ENCODE data around the gene POLR1A. TPM values are rescaled to one million over a fixed set of nuclear protein-coding genes. Genes with fewer than 3 reads are reported as not detected.

The POLR1A gene
- total RNA-seq, 1 donor = 43.1 TPM

- no peak for TF ChIP-seq CTCF (IDR thresholded peaks at IDR 0.05; ENCODE audit: insufficient read depth, low read length)
- no peak overlapping the region for H3K4me3 ChIP-seq (ENCODE audit: low read depth, low read length)
- no peak for DNase-seq (ENCODE audit: low read depth)
These were observed 38.8 kb downstream of the POLR1A start for GRCh38 chr2:86066915-86067314.

- no peak for TF ChIP-seq CTCF (IDR thresholded peaks at IDR 0.05; ENCODE audit: insufficient read depth, low read length)
- no peak for DNase-seq (ENCODE audit: low read depth)
These were observed 39.6 kb downstream of the POLR1A start for GRCh38 chr2:86066007-86066578.

GRCh38 chr2:86065512-86065911 is 40.2 kb downstream of the POLR1A start:
- DNase-seq (ENCODE audit: low read depth) = peak; percentile 85
- H3K4me3 ChIP-seq (ENCODE audit: low read depth, low read length) = no peak overlapping the region
- TF ChIP-seq CTCF (IDR thresholded peaks at IDR 0.05; ENCODE audit: insufficient read depth, low read length) = no peak

More at GRCh38 chr2:86066007-86066578, 39.6 kb downstream of the POLR1A start:
- H3K4me3 ChIP-seq (ENCODE audit: low read depth, low read length) = no peak overlapping the region

DNA sequence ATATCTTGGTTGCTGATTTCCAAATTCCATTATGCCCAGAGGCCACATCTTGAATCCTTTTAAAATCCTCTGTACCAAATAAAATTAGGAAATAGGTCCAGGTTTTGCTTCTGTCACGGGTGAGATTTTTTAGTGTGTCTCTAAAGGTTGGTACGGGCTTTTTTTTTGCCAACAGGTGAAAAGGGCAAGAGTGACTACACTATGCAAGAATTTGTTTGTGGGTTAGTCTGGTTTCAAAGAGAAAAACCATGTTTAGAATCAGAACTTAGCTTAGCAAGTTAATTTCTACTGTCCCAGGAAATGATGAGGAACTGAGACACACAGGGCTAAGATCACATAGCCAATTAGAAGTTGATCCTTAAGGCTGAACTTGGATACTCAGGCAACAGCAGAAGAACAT is 41.7 kb downstream of the POLR1A start:
- no peak overlapping the region for H3K4me3 ChIP-seq (ENCODE audit: low read depth, low read length)
- DNase-seq (ENCODE audit: low read depth) = no peak
- TF ChIP-seq CTCF (IDR thresholded peaks at IDR 0.05; ENCODE audit: insufficient read depth, low read length) = no peak

DNA sequence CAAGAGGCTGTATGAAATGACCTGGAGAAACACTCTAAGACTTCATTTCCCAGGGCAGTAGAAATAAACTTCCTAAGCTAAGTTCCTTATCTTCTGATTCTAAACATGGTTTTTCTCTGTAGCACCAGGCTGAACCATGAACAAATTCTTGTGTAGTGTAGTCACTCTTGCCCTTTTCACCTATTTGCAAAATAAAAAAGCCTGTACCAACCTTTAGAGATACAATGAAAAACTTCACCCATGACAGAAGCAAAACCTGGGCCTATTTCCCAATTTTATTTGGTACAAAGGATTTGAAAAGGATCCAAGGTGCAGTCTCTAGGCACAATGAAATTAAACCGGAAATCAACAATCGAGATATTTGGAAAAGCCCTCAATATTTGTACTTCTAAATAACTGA is 43.6 kb downstream of the POLR1A start:
- H3K4me3 ChIP-seq (ENCODE audit: low read depth, low read length) = no peak overlapping the region
- DNase-seq (ENCODE audit: low read depth) = peak; percentile 84
- no peak for TF ChIP-seq CTCF (IDR thresholded peaks at IDR 0.05; ENCODE audit: insufficient read depth, low read length)

DNA sequence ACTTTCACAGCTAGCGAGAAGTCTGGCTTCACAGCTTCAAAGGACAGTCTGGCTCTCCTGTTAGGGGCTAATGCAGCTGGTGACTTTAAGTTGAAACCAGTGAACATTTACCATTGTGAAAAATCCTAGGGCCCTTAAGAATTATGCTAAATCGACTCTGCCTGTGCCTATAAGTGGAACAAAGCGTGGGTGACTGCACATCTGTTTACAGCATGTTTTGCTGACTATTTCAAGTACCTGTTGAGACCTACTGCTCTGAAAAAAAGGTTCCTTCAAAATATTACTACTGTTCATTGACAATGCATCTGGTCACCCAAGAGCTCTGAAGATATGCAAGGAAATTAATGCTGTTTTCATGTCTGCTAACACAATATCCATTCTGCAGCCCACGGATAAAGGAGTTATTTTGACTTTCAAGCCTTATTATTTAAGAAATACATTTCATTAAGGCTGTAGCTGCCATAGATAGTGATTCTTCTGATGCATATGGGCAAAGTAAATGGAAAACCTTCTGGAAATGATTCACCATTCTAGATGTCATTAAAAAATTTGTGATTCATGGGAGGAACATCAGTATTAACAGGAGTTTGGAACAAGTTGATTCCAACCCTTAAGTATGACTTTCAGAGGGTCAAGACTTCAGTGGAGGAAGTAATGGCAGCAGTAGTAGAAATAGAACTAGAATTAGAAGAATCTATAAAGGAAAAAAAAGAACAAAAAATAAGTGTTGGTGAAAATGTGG is 48.9 kb downstream of the POLR1A start:
- DNase-seq (ENCODE audit: low read depth) = no peak
- no peak overlapping the region for H3K4me3 ChIP-seq (ENCODE audit: low read depth, low read length)
- no peak for TF ChIP-seq CTCF (IDR thresholded peaks at IDR 0.05; ENCODE audit: insufficient read depth, low read length)
